Measurements from ENCODE around the gene POLR3E.

POLR3E gene

GRCh38 chr16:22278441-22279230 is 18.6 kb upstream of the POLR3E start:
- no peak overlapping the region for H3K4me3 ChIP-seq (ENCODE audit: low read length)

GRCh38 chr16:22282254-22282892 is 14.8 kb upstream of the POLR3E start:
- no peaks in the 10 kb centered on the region for H3K27me3 ChIP-seq (ENCODE audit: control insufficient read depth, low read length)
- H3K9me3 ChIP-seq (ENCODE audit: control insufficient read depth, insufficient read depth, low read length): no peaks in the 10 kb centered on the region
- no peak overlapping the region for H3K4me3 ChIP-seq (ENCODE audit: low read length)
- TF ChIP-seq CTCF (IDR thresholded peaks at IDR 0.05; ENCODE audit: low read depth, low read length, poor library complexity, severe bottlenecking) (no peak), EZH2phosphoT487 (IDR thresholded peaks at IDR 0.05; ENCODE audit: borderline replicate concordance, low read length) (no peak)
- H4K20me1 ChIP-seq (ENCODE audit: control insufficient read depth, insufficient read depth, low read depth, low read length): no peaks in the 10 kb centered on the region
- H3F3A ChIP-seq (ENCODE audit: control insufficient read depth, insufficient read depth): no peaks in the 10 kb centered on the region
- H3K4me2 ChIP-seq (ENCODE audit: low read length): no peak overlapping the region
- no peaks in the 10 kb centered on the region for H3K9me2 ChIP-seq (replicated peaks; ENCODE audit: control insufficient read depth, low read length)
- no peaks in the 10 kb centered on the region for H3K4me1 ChIP-seq (ENCODE audit: control insufficient read depth, low read length)
- H3K27ac ChIP-seq (ENCODE audit: low read depth, low read length): no peak overlapping the region
- peaks cover 22% of the 10 kb centered on the region; the same call in 1 of the 2 replicates for H3K36me3 ChIP-seq (ENCODE audit: control insufficient read depth, low read length)
- no peaks in the 10 kb centered on the region for H3K79me2 ChIP-seq (ENCODE audit: control insufficient read depth, low read length)

More at GRCh38 chr16:22278441-22279230, 18.6 kb upstream of the POLR3E start:
- no peak for TF ChIP-seq EZH2phosphoT487 (IDR thresholded peaks at IDR 0.05; ENCODE audit: borderline replicate concordance, low read length)
- TF ChIP-seq CTCF (IDR thresholded peaks at IDR 0.05; ENCODE audit: low read depth, low read length, poor library complexity, severe bottlenecking): no peak
- H4K20me1 ChIP-seq (ENCODE audit: control insufficient read depth, insufficient read depth, low read depth, low read length): no peaks in the 10 kb centered on the region
- no peaks in the 10 kb centered on the region for H3K9me3 ChIP-seq (ENCODE audit: control insufficient read depth, insufficient read depth, low read length)
- H3K9me2 ChIP-seq (replicated peaks; ENCODE audit: control insufficient read depth, low read length): no peaks in the 10 kb centered on the region
- H3K27ac ChIP-seq (ENCODE audit: low read depth, low read length): no peak overlapping the region
- H3K36me3 ChIP-seq (ENCODE audit: control insufficient read depth, low read length): peaks cover 14% of the 10 kb centered on the region; the same call in 1 of the 2 replicates
- H3K4me1 ChIP-seq (ENCODE audit: control insufficient read depth, low read length): no peaks in the 10 kb centered on the region
- H3F3A ChIP-seq (ENCODE audit: control insufficient read depth, insufficient read depth): no peaks in the 10 kb centered on the region
- no peak overlapping the region for H3K4me2 ChIP-seq (ENCODE audit: low read length)
- H3K27me3 ChIP-seq (ENCODE audit: control insufficient read depth, low read length): no peaks in the 10 kb centered on the region
- no peaks in the 10 kb centered on the region for H3K79me2 ChIP-seq (ENCODE audit: control insufficient read depth, low read length)

GRCh38 chr16:22284637-22285036 is 12.6 kb upstream of the POLR3E start:
- Histone ChIP-seq H3K9me2 (replicated peaks; ENCODE audit: control insufficient read depth, low read length) (no peaks in the 10 kb centered on the region), H3K27me3 (ENCODE audit: control insufficient read depth, low read length) (no peaks in the 10 kb centered on the region), H3K4me1 (ENCODE audit: control insufficient read depth, low read length) (no peaks in the 10 kb centered on the region), H3F3A (ENCODE audit: control insufficient read depth, insufficient read depth) (no peaks in the 10 kb centered on the region), H4K20me1 (ENCODE audit: control insufficient read depth, insufficient read depth, low read depth, low read length) (no peaks in the 10 kb centered on the region), H3K36me3 (ENCODE audit: control insufficient read depth, low read length) (peaks cover 22% of the 10 kb centered on the region; the same call in 1 of the 2 replicates), H3K27ac (ENCODE audit: low read depth, low read length) (no peak overlapping the region), H3K4me2 (ENCODE audit: low read length) (no peak overlapping the region), H3K9me3 (ENCODE audit: control insufficient read depth, insufficient read depth, low read length) (no peaks in the 10 kb centered on the region), H3K79me2 (ENCODE audit: control insufficient read depth, low read length) (no peaks in the 10 kb centered on the region), H3K4me3 (ENCODE audit: low read length) (no peak overlapping the region)
- TF ChIP-seq CTCF (IDR thresholded peaks at IDR 0.05; ENCODE audit: low read depth, low read length, poor library complexity, severe bottlenecking) (no peak), EZH2phosphoT487 (IDR thresholded peaks at IDR 0.05; ENCODE audit: borderline replicate concordance, low read length) (no peak)

Data from DOHH2 (cell line).